NCI-H2081 treated with DMSO at 0.1 percent for 48 hours (cell line): Measurements from ENCODE around the gene NOPCHAP1.
"Not testable (repeated sequence)": the region's sequence is repeated elsewhere in the genome, so short reads cannot be mapped to it uniquely, and the experiment has no call there.

Experiments
- DNase-seq: peaks from one replicate; lab custom pipeline; 2025; lab: John Stamatoyannopoulos, UW

The NOPCHAP1 gene, protein sequence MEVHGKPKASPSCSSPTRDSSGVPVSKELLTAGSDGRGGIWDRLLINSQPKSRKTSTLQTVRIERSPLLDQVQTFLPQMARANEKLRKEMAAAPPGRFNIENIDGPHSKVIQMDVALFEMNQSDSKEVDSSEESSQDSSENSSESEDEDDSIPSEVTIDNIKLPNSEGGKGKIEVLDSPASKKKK

DNA sequence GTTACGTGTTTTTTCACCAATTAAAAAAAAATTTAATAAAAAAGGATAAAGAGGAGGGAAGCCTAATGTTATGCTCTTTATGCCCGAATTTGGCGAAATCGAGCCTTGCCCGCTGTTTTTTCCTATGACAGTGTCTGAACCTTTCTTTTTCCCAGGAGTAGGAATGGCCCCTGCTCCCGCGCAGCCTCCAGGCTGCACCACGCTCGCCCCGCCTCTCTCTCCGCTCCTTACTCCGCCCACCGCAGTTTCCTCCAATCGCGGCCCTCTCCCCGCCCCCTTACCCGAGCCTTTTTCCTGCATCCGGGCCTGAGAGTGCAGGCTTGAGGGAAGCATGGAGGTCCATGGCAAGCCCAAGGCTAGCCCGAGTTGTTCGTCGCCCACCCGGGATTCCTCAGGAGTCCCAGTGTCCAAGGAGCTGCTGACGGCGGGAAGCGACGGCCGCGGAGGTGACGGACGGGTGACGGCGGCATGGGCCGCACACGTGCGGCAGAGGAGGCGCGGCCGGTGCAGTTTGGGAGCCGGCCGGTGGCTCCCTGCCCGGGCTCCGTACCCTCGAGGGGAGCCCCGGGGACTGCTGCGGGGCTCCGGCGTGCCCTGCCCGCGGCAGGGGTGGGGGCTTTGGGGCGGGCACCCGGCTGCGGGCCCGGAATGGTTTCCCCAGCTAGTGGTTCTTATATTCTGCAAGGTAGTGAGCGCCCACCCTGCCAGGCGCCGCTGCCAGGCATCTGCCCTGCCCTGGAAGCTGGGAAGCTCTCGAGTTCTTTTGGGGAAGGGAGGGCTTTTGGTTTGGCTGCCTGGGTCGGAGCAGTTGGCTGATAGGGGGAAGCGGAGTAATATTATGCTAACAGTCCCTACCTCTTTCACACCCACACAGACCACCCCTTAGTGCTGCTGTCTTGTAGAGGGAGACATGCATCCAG lies at the start of gene NOPCHAP1:
TSS of gene NOPCHAP1 (plus strand) at position 295 of the 920 bp plus-strand sequence. CDS start at position 332, 37 bp downstream.
- DNase-seq = peak; percentile 49

- DNase-seq = no peak
Measured at GRCh38 chr12:104938371-104938770, 47.7 kb upstream of the NOPCHAP1 start.

- DNase-seq = no peak
Measured at GRCh38 chr12:104939089-104939488, 47.0 kb upstream of the NOPCHAP1 start.

DNA sequence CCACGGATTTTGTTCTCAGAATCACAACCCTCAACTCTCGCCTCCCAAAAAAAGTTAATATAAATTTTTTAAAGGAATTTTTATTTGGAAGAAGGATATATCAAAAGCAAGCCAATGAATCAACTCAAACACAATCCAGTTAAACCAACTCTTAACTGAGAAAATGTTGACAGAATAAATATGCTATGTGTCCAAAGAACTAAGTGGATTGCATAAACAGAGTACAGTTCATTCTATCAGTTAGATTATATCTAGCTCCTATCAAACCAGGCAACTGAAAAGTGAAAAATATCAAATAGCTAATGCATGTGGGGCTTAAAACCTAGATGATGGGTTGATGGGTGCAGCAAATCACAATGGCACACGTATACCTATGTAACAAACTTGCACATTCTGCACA lies 44.7 kb upstream of the NOPCHAP1 start:
- no peak for DNase-seq

DNA sequence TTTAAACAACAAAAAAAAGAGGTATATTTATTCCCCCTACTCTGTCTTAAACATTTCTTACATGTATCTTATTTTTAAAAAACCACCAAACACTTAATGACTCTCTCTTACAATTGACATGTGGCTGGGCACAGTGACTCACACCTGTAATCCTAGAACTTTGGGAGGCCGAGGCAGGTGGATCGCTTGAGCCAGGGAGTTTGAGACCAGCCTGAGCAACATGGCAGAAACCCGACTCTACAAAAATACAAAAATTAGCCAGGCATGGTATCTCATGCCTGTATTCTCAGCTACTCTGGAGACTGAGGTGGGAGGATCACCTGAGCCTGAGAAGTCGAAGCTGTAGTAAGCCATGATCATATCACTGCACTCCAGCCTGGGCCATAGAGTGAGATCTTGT lies 44.0 kb upstream of the NOPCHAP1 start:
- no peak for DNase-seq

DNA sequence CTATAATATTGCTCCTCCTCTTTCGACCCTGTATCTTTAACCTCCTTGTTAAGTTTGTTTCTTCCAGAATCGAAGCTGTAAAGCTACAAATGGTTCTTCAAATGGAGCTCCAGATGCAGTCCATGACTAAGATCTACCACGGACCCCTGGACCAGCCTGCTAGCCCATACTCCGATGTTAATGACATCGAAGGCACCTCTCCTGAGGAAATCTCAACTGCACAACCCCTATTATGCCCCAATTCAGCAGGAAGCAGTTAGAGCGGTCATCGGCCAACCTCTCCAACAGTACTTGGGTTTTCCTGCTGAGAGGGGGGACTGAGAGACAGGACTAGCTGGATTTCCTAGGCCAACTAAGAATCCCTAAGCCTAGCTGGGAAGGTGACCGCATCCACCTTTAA lies 42.7 kb upstream of the NOPCHAP1 start:
- DNase-seq = not testable (repeated sequence)

DNA sequence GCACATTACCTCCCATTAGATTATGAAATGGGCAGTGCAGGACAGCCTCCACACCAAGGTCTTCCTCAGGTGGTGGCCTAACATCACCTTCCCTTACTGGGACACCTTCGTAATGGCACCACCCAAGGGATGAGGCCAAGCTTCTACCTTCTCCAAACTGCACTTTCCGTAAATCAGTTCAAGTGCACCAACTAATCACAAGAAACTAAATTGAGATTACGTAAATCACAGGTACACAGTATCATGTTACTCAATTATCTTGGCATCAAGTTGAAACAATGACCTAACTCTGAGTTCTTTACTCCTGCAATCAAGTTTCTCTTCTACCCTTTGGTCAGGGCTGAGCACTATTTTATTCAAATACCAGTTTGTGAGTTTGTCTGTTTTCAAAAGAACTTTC lies 41.9 kb upstream of the NOPCHAP1 start:
- no peak for DNase-seq

DNA sequence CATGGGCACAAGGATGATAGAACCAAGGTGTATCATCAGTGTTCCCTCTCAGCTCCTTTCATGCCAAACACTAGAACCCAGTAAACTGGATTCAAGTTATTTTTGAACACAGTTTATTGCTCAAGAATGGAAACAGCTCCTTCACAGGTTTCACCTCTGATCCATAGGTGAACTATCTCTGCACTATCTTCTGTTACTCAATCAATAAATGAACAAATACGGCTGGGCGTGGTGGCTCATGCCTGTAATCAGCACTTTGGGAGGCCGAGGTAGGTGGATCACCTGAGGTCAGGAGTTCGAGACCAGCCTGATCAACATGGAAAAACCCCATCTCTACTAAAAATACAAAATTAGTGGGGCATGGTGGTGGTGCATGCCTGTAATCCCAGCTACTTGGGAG lies 37.4 kb upstream of the NOPCHAP1 start:
- DNase-seq = not testable (repeated sequence)

- no peak for DNase-seq
Measured at GRCh38 chr12:104951759-104952509, 34.2 kb upstream of the NOPCHAP1 start.

DNA sequence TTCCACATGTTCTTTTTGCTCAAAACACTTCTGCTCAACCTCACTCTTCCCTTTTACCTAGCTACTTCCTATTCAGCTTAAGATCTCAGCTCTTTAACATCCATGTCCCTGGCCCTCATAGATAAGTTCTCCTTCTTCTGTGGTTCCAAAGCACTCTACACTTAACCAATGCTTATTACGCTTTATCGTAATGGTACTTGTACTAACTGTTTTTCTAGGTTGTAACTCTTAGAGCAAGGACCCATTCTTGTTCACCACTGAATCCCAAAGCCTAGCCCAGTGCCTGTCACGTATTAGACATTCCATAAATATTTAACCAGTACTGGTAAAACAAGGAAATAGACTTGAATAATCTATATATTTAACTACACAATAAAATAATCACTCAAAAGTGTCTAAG lies 33.3 kb upstream of the NOPCHAP1 start:
- DNase-seq = no peak

GRCh38 chr12:104953323-104953722 lies 32.8 kb upstream of the NOPCHAP1 start:
- DNase-seq = no peak

DNA sequence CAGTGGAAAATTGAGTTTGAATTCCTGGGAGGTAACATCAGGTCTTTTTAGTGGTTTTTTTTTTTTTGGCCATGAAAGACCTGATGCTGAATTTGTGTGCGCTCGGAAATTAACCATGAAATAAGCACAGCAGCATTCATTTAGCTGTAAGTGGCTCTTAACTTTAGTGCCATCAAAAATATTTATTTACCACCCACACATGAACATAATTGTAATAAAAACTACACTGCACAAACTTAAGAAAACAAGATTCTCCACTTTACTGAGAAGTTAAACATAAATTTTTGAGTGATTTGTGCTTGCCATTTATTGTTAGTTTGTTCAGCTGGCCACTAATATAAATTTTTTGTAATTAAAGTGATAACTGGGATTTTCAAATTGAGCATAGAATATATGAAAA lies 30.4 kb upstream of the NOPCHAP1 start:
- no peak for DNase-seq

GRCh38 chr12:104956870-104957718 lies 29.0 kb upstream of the NOPCHAP1 start:
- no peak for DNase-seq

DNA sequence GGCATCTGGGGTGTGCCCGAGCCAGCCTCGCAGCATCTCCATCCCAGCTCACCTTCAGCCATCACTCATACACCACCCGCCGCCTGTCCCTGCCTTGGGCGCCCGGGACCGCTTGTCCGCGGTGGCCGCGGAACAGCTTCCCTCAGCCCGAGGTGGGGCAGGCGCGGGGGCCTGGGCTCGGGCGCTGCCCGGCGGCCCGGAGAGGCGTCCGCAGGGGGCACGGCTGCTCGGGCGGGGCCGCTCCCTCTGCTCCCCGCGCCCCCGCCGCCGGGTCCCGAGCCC lies 28.5 kb upstream of the NOPCHAP1 start:
- no peak for DNase-seq

- peak; percentile 16 for DNase-seq
Measured at GRCh38 chr12:104958001-104958804, 27.9 kb upstream of the NOPCHAP1 start, which contains the start of gene SLC41A2. Gene SLC41A2 (minus strand): TSS chr12:104958290. CDS start chr12:104928527, 29,763 bp downstream.

DNA sequence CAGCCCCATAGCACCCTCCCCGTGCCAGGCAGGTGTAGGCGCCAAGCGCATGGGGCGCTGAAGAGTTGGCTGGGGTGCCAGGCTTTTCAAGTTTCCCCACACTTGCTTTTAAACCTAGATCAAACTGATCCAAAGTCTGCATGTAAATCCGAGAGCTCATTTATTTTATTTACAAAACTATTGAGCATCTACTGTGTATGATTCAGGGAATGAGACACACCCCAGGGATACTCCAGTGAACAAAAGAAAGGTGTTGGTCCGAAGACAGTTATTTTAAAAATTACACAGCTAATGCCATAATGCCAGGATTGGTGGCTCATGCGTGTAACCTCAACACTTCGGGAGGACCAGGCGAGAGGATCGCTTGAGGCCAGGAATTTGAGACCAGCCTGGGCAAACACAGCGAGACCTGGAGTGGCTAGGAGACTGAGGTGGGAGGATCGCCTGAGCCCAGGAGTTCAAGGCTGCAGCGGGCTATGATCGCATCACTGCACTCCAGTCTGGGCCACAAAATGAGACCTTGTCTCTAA lies 27.2 kb upstream of the NOPCHAP1 start:
- no peak for DNase-seq

DNA sequence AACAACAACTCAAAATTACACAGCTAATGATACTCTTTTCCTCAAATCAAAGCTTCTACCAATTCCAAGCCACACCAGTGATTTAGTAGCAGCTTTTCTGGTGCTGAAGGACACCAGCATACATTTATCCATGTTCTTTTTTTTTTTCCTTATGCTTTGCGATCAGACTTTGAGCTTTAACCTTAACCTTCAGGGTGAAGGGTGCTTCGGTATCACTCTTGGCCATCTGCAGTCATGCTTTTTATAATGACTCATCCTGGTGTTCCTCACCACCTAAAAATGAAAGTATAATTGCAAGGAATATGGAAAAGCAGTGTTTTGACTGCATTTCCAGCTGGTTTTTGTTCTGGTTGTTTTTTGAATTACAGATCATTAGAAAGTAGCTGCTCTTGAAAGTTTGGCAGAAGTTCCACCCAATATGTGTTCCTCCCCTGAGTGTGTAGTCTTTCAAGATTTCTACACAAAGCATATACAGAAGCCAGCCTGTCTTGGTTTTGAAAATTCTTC lies 26.7 kb upstream of the NOPCHAP1 start:
- DNase-seq = no peak

DNA sequence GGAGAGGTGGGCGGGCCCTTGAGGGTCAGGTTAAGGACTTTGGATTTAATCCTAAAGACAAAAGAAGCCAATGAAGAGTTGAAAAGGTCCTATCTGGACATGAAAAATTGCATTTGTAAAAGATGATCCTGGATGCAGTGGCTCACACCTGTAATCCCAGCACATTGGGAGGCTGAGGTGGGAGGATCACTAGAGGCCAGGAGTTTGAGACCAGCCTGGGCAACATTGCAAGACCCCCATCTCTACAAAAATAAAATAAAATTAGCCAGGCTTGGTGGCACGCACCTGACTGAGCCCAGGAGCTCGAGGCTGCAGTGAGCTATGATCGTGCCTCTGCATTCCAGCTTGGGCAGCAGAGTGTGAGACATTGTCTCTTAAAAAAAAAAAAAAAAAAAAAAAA lies 25.7 kb upstream of the NOPCHAP1 start:
- no peak for DNase-seq

- no peak for DNase-seq
Measured at GRCh38 chr12:104963757-104964156, 22.4 kb upstream of the NOPCHAP1 start.

- DNase-seq = no peak
Measured at GRCh38 chr12:104964167-104964855, 21.8 kb upstream of the NOPCHAP1 start.
